Neural cell (in vitro differentiated cells): ENCODE measurements around the gene PANX2. TPM values are rescaled to one million over a fixed set of nuclear protein-coding genes. Genes with fewer than 3 reads are reported as not detected.

ENCODE experiments used
- H2AFZ ChIP-seq: fragments of 200-600, 300-800 bp; sonication (generic), shearing (Covaris generic); 2 replicates; pipeline ENCODE4 v1.6.0; 2014; ENCODE audit warnings: low read depth, mild to moderate bottlenecking, antibody characterized with exemption, low read length, moderate library complexity
- H3F3A ChIP-seq: fragments of 200-600 bp; shearing (Covaris generic); 2 replicates; pipeline ENCODE4 v1.6.1; 2016; ENCODE audit warnings: mild to moderate bottlenecking, moderate library complexity, mixed read lengths, antibody characterized with exemption, low read length; ENCODE audit not compliant: insufficient read depth, poor library complexity, severe bottlenecking
- H3K27ac ChIP-seq: fragments of 200-600, 300-800 bp; sonication (generic), shearing (Covaris generic); 2 replicates; pipeline ENCODE4 v1.5.1; 2014; ENCODE audit warnings: mild to moderate bottlenecking, low read length, moderate library complexity
- H3K27me3 ChIP-seq: fragments of 300-800, 200-600 bp; sonication (generic), shearing (Covaris generic); 2 replicates; pipeline ENCODE4 v1.6.0; 2014; ENCODE audit warnings: mild to moderate bottlenecking, low read depth, low read length, moderate library complexity; ENCODE audit not compliant: insufficient read depth
- H3K36me3 ChIP-seq: fragments of 300-800, 200-600 bp; sonication (generic), shearing (Covaris generic); 2 replicates; pipeline ENCODE4 v1.5.1; 2014; ENCODE audit warnings: mild to moderate bottlenecking, antibody characterized with exemption, low read length, moderate library complexity; ENCODE audit not compliant: insufficient read depth
- H3K4me2 ChIP-seq: fragments of 300-800, 200-600 bp; sonication (generic), shearing (Covaris generic); 2 replicates; pipeline ENCODE4 v1.6.0; 2014; ENCODE audit warnings: mild to moderate bottlenecking, low read length
- H3K4me3 ChIP-seq: fragments of 300-800, 200-600 bp; sonication (generic), shearing (Covaris generic); 2 replicates; pipeline ENCODE4 v1.5.1; 2014; ENCODE audit warnings: mild to moderate bottlenecking, low read length, moderate library complexity
- H3K79me2 ChIP-seq: fragments of 200-600 bp; shearing (Covaris generic); replicated peaks from 2 replicates; pipeline ENCODE4 v1.6.0; 2014; ENCODE audit warnings: mild to moderate bottlenecking, low read length, moderate library complexity; ENCODE audit not compliant: insufficient read depth
- H3K9ac ChIP-seq: fragments of 300-800, 200-600 bp; sonication (generic), shearing (Covaris generic); 2 replicates; pipeline ENCODE4 v1.6.1; 2016; ENCODE audit warnings: mild to moderate bottlenecking, low read length, mixed read lengths
- H3K9me2 ChIP-seq: fragments of 200-600 bp; shearing (Covaris generic); 2 replicates; pipeline ENCODE4 v1.6.1; 2016; ENCODE audit warnings: mild to moderate bottlenecking, low read length, mixed read lengths; ENCODE audit not compliant: insufficient read depth
- H3K9me3 ChIP-seq: fragments of 200-600, 300-800 bp; sonication (generic), shearing (Covaris generic); 2 replicates; pipeline ENCODE4 v1.6.1; 2016; ENCODE audit warnings: mild to moderate bottlenecking, mixed run types, low read length, moderate library complexity, mixed read lengths
- H4K20me1 ChIP-seq: fragments of 200-600 bp; shearing (Covaris generic); 2 replicates; pipeline ENCODE4 v1.6.1; 2016; ENCODE audit warnings: mild to moderate bottlenecking, mixed run types; ENCODE audit not compliant: insufficient read depth
- CTCF ChIP-seq: fragments of 450-650 bp; IDR thresholded peaks from 2 replicates; pipeline ENCODE4 v1.5.1; 2014; ENCODE audit warnings: antibody characterized with exemption, mild to moderate bottlenecking, moderate library complexity; ENCODE audit not compliant: poor library complexity, severe bottlenecking
- EP300 ChIP-seq: fragments of 450-650 bp; conservative IDR thresholded peaks from 2 replicates; pipeline ENCODE4 v1.6.1; 2014; ENCODE audit warnings: antibody characterized with exemption, mild to moderate bottlenecking, moderate library complexity; ENCODE audit not compliant: poor library complexity, severe bottlenecking
- EZH2 ChIP-seq: fragments of 200-600, 300-800 bp; shearing (Covaris generic), sonication (generic); IDR thresholded peaks from 2 replicates; pipeline ENCODE4 v1.6.1; 2014; ENCODE audit warnings: antibody characterized with exemption, low read length, borderline replicate concordance, mild to moderate bottlenecking; ENCODE audit not compliant: insufficient read depth, poor library complexity, severe bottlenecking
- MXI1 ChIP-seq: fragments of 450-650 bp; conservative IDR thresholded peaks from 2 replicates; pipeline ENCODE4 v1.6.1; 2014; ENCODE audit warnings: antibody characterized with exemption, mild to moderate bottlenecking; ENCODE audit not compliant: poor library complexity, severe bottlenecking
- POLR2AphosphoS5 ChIP-seq: IDR thresholded peaks from 2 replicates; pipeline ENCODE4 v1.6.1; 2012
- RAD21 ChIP-seq: fragments of 450-650 bp; conservative IDR thresholded peaks from 2 replicates; pipeline ENCODE4 v1.6.1; 2014; ENCODE audit warnings: antibody characterized with exemption, mild to moderate bottlenecking, moderate library complexity
- REST ChIP-seq: IDR thresholded peaks from 2 replicates; pipeline ENCODE4 v1.6.1; 2012; ENCODE audit warnings: borderline replicate concordance
- SMC3 ChIP-seq: fragments of 450-650 bp; conservative IDR thresholded peaks from 2 replicates; pipeline ENCODE4 v1.6.1; 2014; ENCODE audit warnings: antibody characterized with exemption, mild to moderate bottlenecking, moderate library complexity; ENCODE audit not compliant: poor library complexity
- TAF1 ChIP-seq: IDR thresholded peaks from 2 replicates; pipeline ENCODE4 v1.6.1; 2012; ENCODE audit warnings: low read depth
- polyA plus RNA-seq: library from polyadenylated mRNA; depleted of rRNA; stranded (reverse); fragments of >200 nt; gene quantifications from 2 replicates; pipeline ENCODE4 v1.2.3, GENCODE V29; 2014

The PANX2 gene
- polyA plus RNA-seq, 1 donor from 2014 or later: 3.4 TPM

- no peak overlapping the region for H3K4me3 ChIP-seq
- H3K27ac ChIP-seq: no peak overlapping the region
- no peaks in the 10 kb centered on the region for H3K27me3 ChIP-seq
- H3K9ac ChIP-seq: no peak overlapping the region
- no peaks in the 10 kb centered on the region for H3K36me3 ChIP-seq
- H3F3A ChIP-seq: no peaks in the 10 kb centered on the region
- no peaks in the 10 kb centered on the region for H3K79me2 ChIP-seq
- no peaks in the 10 kb centered on the region for H3K9me2 ChIP-seq
- TF ChIP-seq MXI1 (no peak), SMC3 (no peak), EZH2 (no peak), EP300 (no peak), POLR2AphosphoS5 (no peak), RAD21 (no peak), TAF1 (no peak)
- H2AFZ ChIP-seq: no peak overlapping the region
- H4K20me1 ChIP-seq: no peaks in the 10 kb centered on the region
- H3K4me2 ChIP-seq: no peak overlapping the region
- H3K9me3 ChIP-seq: no peaks in the 10 kb centered on the region
Measured at GRCh38 chr22:50131894-50132293, 38.6 kb upstream of the PANX2 start.

GRCh38 chr22:50134481-50134880, 36.0 kb upstream of the PANX2 start:
- no peak overlapping the region for H3K4me3 ChIP-seq
- TF ChIP-seq POLR2AphosphoS5: no peak
- no peak for TF ChIP-seq SMC3
- no peak for TF ChIP-seq MXI1
- TF ChIP-seq RAD21: no peak
- TF ChIP-seq TAF1: no peak
- no peak for TF ChIP-seq CTCF
- TF ChIP-seq EP300: no peak
- TF ChIP-seq EZH2: no peak
- no peak for TF ChIP-seq REST
- H3F3A ChIP-seq: no peaks in the 10 kb centered on the region
- H2AFZ ChIP-seq: no peak overlapping the region
- no peaks in the 10 kb centered on the region for H3K79me2 ChIP-seq
- no peaks in the 10 kb centered on the region for H3K27me3 ChIP-seq
- H3K9ac ChIP-seq: no peak overlapping the region
- no peaks in the 10 kb centered on the region for H3K9me2 ChIP-seq
- H3K4me2 ChIP-seq: no peak overlapping the region
- H3K27ac ChIP-seq: no peak overlapping the region
- no peaks in the 10 kb centered on the region for H3K9me3 ChIP-seq
- no peaks in the 10 kb centered on the region for H3K36me3 ChIP-seq
- no peaks in the 10 kb centered on the region for H4K20me1 ChIP-seq
